ENCODE data around the gene SLC35F1.

Gene SLC35F1

DNA sequence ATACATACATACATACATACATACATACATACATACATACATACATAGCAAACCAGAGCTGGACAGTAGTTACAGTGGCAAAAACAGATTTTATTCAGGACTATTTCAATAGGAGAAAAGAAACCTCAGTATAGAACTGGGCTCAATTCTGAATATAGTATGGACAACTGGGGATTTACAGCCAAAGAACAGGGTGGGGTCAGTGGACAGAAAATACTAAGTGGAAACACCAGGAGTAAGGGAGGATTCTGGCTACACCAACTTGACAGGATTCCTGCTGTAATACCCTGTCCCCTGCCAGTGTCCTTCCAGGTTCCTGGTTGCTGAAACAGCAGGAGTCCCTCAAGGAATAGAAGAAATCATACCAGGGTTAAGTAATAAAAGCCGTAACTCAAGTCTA is 293.1 kb downstream of the SLC35F1 start:
- DNase-seq (ENCODE audit: low spot score), result no peak

DNA sequence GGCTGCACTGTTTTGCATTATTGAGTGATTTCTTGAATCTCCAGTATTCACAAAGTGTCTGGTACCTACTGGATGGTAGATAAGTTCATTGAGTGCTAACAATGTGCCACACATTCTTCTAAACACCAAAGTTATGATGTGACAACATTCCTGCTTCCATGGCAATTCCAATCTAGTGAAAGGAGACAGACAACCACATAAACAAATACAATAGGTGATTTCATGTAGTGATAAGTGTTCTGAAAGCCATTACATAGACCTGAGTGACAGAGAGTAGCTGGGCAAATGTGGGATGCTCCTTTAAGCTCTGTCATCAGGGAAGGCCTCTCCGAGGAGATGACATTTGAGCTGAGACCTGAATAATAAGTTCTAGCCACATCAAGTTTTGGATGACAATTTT is 295.5 kb downstream of the SLC35F1 start:
- DNase-seq (ENCODE audit: low spot score), result no peak

DNA sequence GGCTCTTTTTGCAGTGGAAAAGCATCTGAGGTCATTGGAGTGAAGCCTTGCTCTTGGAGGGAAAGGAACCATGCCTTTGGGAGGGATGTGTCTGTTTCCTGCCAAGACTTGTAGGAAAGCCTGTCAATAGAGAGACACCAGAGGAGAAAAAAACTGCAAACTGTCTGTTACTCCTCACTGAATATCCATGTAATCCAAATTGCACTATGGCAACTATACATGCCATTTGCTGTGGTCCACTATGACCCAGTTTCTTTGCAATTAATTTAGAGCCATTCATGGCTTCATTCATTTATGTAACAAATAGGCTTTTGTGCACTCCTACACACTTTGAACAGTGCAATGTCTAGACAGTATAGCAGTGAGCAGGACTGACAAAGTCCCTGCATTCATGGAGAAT is 296.5 kb downstream of the SLC35F1 start:
- DNase-seq (ENCODE audit: low spot score), result no peak

DNA sequence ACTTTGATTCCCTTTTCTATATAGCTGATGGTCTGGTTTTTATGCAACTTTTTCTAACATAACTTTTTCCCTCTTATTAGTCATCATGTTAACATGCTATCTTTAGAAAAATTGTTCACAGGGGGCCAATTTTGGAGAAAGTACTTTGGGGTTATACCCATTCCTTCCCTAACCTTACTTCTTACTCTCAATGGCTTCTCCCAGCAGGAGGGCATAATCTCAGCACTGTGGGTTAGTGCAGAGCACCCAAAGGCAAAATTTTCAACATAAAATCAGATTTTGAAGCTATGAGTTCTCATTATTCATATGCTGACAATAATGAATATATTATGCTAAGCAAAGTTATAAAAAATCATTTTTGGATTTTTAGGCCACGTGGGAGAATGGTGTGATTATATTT is 299.2 kb downstream of the SLC35F1 start:
- DNase-seq (ENCODE audit: low spot score), result no peak

DNA sequence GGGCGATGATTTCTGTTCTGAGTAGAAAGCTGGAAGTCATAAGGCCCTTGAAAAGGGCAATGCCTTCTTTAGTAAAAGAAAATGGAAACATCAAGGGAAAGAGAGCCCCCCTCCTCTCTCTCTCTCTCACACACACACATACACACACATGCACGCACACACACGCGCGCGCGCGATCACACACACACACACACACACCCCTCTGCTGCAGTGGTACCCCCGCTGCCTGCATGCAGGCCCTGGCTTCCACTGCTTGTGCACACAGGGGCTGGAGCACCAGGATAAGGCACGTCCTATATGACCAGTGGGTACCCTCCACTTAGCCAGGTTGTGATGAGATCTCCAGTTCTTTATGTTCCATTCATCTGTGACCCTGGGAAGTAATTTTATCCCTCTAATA is 300.9 kb downstream of the SLC35F1 start:
- no peak for DNase-seq (ENCODE audit: low spot score)

DNA sequence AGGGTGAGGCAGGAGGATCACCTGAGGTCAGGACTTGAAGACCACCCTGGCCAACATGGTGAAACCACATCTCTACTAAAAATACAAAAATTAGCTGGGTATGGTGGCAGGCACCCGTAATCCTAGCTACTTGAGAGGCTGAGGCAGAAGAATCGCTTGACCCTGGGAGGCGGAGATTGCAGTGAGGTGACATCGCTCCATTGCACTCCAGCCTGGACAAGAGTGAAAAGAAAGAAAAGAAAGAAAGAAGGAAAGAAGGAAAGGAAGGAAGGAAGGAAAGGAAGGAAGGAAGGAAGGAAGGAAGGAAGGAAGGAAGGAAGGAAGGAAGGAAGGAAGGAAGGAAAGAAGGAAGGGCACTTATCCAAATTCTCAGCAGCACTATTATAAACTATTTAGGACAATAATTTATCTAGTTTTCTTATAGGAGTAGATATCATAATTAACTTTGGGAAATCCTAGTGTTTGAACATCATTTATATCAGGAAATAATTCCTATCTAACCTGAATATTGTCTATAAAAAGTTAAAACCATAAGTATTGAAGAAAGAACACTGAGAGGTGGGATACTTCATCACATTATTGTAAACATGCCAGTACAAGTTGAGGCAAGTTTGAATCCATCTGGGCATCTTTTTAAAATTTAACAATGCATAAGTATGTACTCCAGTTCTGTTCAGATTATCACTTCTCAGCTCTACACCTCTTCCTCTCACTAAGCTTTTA is 305.5 kb downstream of the SLC35F1 start:
- DNase-seq (ENCODE audit: low spot score), result no peak

DNA sequence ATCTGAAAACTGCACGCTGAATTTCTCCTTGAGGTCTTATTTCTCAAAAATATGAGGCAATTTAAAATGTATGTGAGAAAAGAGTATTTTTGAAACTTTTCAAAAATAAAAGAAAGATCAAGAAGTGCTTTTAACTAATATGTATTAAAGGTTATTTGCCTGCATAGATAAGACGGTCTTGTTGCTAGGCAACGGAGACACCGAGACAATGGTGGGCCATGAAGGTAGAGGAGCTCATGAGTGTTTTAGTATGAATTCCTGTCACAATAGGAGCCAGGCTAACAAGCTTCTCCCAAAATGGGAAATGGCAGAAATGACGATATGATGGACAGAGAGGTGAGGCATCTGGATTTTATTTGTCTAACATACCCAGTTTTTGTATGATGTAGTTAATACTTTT is 308.2 kb downstream of the SLC35F1 start:
- DNase-seq (ENCODE audit: low spot score), result no peak

DNA sequence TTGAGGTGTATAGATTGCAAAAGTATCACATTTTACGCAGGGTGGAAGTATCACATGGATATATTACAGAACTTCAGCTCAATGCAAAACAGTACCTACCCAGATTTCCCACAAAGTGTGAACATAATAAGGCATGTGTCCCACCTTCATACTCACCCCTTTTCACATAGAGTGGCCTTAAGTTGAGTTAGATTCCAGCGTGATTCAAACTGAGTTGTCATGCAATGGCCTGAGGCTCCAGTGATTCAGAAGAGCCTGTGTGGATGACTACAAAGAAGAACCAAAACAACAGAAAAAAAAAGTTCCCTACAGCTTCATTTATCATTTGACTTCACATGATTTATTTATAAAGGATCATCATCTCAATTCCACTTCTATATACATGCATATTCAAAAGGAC is 309.7 kb downstream of the SLC35F1 start:
- no peak for DNase-seq (ENCODE audit: low spot score)

DNA sequence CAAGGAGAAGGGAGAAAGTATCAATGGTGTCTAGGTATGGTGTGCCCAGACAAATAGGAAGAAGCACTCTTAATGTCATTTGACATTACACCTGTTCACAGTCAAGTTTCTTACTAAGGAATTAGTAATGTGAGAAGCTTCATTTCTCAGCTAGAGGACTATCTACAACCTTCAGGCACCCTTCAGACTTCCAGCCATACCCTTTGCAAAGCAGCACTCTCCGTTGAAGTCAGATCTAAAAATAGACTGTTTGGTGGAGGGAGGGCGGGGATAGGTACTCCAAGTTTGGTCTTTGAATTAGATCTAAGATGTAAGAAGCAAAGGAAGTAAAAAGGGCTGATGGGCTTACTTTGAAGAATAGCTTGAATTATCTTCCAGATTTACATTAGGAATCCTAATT is 311.1 kb downstream of the SLC35F1 start:
- DNase-seq (ENCODE audit: low spot score), result no peak

DNA sequence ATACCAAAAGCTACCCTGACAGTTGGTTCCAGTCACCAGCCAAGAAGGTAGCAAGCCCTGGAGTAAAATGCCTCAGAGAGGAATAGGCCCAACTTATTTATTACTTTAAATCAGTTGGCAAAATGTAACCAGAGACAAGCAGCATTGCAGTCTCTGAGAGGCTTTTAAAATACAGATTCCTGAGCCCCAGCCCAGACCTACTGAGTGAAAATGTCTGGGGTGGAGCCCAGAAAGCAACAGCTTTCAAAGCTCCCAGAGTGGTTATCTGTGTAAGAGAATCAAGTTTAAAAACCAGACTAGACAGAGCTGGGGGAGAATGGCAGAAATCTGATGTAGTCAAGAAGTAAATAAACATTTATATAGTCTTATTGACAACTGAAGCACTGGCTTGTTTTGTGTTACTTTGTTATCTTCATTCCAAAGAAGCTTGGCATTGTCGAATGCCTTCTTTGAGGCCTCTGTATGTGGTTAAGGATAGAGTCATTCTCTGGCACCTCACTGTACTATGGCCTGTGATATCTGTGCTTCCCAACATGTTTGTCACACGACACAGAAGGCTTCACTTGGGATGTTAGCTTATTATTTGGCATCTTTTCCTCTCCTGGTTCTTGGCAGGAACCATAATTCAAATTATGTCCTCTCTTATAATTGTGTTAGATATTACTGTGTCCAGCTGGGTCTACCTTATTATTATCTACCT is 313.5 kb downstream of the SLC35F1 start:
- no peak for DNase-seq (ENCODE audit: low spot score)

DNA sequence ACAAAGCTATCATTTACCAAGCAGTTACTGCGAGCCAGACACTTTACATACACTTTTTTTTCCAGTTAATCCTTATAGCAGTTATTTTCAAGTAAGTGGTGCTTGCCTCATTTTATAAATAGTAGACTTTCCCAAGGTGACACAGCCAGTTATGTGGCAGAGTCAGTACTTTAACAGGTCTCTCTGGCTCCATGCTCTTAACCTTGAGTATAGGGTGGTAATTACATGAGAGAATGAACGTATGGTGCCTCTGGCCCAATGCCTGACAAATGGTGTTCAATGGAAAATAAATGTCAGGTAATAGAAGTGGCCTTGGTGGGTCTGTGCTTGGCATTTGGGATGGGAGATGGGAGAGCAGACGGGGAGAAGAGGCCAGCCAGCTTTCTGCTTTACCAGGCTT is 316.3 kb downstream of the SLC35F1 start:
- no peak for DNase-seq (ENCODE audit: low spot score)

DNA sequence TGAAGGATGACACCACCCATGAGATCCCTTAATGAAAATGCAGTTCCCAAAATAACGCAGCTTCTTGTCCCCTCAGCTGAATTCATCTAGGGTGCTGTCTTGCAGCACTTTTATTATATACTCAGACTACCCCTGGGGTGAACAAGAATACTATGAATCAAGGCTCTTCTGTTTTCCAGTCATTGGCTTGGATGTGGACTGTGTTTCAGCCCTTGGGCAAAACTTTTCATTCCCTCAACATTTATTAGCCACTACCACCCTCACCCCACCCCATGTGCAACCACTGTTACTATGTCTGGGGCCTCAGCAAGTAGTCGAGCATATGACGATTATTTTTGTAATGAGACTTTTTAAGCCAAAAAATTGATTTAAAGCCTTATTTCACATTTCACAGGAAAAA is 321.8 kb downstream of the SLC35F1 start:
- no peak for DNase-seq (ENCODE audit: low spot score)

DNA sequence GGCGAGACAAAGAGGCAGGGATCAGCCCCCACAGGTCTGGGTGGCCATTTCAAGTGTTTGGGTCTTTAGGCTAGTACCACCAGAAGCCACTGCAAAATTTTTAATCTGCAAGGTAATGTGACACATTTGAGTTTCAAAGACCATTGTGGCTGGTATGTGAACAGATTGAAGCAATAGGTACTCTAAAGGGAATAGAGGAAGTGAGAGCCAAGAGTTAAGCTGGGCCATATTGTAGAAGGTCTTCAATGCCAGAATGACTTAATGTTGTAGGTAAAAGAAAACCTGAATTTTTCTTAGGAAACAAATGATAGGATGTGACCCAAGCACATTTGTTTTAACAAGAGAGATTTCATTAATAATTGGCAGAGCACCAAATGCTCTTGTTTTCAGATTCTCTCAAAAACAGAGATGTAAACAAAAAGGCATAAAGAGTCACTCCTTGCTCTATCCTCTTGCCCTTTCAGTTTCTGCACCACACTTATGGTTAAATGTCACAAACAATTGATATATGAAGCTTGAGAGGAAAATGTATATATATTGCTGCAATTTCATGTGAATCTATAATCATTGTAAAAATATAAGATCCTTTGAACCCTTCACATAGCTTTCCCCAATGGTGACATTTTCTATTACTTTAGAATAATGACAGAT is 333.9 kb downstream of the SLC35F1 start:
- no peak for DNase-seq (ENCODE audit: low spot score)

DNA sequence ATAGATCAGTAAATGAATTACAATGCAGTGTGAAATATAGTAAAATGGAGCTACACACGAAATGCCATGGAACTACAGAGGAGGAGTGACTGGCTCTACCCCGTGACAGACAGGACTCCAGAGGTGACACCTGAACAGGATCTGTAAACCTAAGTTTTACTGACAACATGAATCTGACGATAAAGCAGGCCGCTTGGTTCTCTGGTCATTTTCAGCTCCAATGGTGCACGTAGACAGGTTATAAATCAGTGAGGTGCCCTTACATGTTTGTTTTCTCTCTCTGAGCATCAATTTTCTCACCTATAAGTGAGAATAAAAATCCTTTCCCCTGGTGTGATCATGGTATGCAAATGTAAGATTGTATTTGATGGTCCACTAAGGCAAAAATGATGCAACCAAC is 339.3 kb downstream of the SLC35F1 start:
- no peak for DNase-seq (ENCODE audit: low spot score)

DNA sequence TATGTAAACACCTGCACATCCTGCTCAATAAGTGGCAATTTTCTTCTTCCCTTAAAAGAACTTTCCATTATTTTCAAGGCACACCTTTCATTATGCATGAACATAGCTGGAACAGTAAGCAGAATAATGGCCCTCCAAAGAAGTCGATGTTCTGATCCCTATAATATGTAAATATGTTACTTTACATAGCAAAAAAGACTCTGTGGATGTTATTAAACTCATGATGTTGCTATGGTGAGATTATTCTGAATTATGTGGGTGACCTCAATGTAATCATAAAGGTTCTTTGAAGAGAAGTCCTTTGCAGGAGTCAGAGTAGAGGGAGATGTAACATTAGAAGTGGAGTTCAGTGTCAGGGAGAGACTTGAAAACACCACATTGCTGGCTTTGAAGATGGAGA is 341.1 kb downstream of the SLC35F1 start:
- no peak for DNase-seq (ENCODE audit: low spot score)

DNA sequence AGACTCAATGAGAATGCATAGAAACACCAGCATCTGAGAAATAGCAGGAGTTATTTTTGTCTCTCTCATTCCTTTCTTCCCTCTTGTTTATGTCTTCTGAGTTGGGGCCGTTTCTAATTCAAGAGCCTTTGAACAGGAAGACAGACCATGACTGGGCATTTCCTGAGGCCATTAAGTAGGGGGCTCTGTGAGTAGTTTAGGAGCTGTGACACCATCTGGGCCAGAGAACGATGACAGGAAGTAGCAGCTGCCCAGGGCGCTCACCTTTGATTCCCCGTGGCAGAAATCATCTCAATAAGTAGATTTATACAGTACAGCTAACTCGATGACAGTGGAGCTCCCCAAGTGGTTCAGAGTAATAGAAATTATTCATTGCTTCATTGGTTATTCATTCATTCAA is 342.6 kb downstream of the SLC35F1 start:
- DNase-seq (ENCODE audit: low spot score), result no peak

DNA sequence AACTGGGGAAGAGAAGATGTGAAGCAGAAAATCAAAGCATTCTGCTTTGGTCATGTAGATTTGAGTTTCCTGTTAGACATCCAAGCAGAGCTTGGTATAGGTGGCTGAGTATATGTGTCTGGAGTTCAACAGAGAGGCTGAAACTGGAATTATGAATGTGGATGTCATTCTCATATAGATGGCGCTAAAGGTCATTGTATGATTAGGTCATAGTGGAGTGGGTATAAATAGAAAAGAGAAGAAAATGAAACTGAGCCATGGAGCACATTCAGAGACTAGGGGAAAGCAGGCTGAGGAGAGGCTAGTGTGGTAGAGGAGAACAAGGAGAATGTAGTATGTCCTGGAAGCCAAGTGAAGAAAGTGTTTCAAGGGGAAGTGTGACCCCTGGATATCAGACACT is 345.4 kb downstream of the SLC35F1 start:
- no peak for DNase-seq (ENCODE audit: low spot score)

DNA sequence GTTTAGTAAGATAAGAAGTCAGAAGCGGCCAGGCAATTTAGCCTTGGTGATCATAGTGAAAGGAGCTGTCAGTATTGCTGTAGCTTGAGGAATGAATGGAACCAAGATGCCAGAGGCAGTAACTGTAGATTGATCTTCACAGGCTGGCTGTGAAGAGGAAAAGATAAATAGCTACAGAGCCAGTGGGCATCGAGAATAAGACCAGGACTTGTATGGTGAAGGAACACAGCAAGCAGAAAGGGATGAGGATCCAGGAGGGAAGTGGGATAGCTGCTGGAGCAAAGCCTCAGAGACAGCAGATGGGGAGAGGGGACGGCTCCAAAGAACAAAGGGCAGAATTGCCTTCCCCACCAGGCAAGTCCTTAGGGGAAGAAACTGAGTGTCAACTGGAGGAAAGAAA is 346.7 kb downstream of the SLC35F1 start:
- DNase-seq (ENCODE audit: low spot score), result no peak

DNA sequence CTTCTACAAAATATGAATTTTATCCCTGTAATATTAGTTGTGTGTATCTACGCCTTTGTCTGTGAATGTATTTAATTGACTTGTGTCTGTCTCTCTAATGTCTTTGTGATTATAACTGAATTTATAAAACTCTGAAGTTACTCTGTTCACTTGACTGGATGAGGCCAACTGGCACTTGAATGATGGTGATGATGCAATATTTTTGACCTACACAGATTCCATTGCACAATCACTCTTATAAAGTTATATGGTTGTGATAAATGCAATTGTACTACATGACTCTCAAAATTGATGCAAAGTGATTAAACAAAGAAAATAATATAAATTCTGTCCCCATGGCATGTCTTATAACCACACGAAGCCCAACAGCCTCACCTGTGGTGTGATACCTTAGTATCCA is 353.8 kb downstream of the SLC35F1 start:
- no peak for DNase-seq (ENCODE audit: low spot score)

DNA sequence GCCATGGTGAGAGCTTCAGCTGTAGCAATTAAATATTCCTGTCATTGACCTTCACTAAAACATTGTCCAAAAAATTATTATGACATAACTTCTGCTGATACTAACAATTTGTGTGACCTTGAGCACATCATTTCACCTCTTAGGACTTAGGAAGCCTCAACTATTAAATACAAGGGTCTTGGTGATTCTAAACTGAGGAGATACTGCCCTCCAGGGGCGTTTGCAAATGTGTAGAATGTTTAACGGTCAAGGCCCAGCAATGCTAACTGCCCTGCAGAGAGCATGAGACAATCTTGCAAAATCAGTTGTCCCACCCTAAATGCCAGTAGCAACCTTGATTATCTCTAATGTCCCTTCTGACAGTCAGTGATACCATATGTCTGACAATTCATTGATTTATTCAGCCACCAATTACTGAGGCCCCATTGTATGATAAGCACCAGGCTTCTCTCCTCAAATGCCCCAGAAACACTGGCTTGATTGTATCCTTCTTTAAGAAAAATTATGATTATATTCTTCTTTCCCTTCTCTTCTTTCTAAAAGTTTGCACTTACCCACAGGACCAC is 356.9 kb downstream of the SLC35F1 start:
- no peak for DNase-seq (ENCODE audit: low spot score)

DNA sequence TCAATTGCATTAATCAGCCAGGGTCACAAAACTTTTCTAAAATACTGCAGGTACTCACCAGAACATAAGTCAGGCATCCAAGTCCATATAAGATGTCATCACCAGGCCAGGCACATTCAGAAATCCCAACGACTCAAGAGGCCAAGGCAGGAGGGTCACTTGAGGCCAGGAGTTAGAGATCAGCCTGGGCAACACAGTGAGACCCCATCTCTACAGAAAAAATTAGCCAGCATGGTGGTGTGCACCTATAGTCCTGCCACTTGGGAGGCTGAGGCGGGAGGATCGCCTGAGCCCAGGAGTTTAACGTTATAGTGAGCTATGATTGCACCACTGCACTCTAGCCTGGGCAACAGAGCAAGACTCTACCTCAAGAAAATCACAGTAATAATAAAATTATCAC is 362.6 kb downstream of the SLC35F1 start:
- DNase-seq (ENCODE audit: low spot score), result no peak

DNA sequence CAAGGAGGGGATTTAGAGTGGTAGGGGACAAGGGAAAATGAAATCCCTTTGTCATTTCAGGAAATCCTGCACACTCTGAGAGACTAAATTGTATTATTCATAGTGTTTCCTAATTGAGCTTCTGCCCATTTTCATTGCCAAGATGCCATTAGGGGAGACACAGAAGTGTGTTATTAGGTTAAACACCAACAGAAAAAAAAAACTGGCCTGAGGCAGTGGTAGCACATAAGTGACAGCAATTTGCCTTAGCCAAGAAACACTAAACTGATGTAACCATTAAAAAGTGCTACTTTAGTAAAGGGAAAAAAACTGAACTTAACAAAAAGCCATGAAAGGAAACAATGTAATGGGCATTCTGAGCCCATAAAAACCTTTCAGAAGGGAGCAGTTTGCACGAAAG is 370.6 kb downstream of the SLC35F1 start:
- DNase-seq (ENCODE audit: low spot score), result no peak

DNA sequence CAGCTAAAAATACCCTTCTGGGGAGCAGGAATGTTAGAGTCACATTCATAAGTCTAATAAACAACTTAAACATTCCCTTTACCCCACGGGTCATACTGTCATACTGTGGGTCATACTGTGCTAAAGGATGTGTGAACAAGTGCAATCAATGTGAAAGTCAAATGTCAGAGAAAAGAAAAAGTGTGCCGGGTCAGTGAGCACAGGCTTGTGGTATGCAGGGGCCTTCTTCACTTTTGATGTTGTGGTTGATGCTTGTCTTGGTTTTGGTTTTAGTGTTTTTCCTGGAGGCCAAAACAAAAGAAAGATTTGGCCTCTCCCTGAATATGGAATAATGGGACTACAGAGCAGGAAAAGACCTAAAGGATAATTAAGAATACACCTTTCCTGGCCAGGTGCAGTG is 373.1 kb downstream of the SLC35F1 start:
- DNase-seq (ENCODE audit: low spot score), result no peak

Data from AG20443 (cell line).